GM10847 (cell line): ENCODE results near the gene RCBTB1.

Experiments used
- POLR2A ChIP-seq: IDR thresholded peaks from 2 replicates; pipeline ENCODE4 v1.6.1; 2011; ENCODE audit not compliant: insufficient read length; ENCODE audit errors: extremely low read depth

The RCBTB1 gene

DNA sequence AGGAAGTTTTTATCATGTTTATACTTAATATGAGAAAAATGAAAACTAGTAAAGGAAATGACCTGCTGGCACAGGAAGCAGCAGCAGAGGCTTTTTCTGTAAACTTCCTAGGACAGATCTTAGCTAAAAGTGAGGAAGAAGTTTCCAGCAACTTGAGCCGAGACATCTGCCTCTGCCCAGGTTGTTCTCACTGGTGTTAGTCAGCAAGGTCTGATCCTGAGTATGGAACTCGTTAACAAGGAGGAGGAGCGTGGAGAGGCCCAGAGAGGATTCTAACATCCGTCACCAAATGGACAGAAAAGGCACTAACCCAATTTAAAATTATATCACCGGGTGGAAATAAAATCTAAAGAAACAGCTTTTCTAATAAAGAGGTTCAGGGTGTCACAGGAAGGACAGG lies 46.0 kb downstream of the RCBTB1 start:
- no peak for TF ChIP-seq POLR2A

DNA sequence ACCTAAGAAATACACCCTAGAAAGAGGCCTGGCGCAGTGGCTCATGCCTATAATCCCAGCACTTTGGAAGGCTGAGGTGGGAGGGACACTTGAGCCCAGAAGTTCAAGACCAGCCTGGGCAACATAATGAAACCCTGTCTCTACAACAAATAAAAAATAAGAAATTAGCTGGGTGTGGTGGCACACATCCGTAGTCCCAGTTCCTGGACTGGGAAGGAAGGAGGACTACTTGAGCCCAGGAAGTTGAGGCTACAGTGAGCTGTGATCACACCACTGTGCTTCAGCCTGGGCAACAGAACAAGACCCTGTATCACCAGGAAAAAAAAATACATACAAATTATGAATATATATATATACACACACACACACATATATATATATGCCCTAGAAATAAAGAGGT lies 47.0 kb downstream of the RCBTB1 start:
- TF ChIP-seq POLR2A: no peak

DNA sequence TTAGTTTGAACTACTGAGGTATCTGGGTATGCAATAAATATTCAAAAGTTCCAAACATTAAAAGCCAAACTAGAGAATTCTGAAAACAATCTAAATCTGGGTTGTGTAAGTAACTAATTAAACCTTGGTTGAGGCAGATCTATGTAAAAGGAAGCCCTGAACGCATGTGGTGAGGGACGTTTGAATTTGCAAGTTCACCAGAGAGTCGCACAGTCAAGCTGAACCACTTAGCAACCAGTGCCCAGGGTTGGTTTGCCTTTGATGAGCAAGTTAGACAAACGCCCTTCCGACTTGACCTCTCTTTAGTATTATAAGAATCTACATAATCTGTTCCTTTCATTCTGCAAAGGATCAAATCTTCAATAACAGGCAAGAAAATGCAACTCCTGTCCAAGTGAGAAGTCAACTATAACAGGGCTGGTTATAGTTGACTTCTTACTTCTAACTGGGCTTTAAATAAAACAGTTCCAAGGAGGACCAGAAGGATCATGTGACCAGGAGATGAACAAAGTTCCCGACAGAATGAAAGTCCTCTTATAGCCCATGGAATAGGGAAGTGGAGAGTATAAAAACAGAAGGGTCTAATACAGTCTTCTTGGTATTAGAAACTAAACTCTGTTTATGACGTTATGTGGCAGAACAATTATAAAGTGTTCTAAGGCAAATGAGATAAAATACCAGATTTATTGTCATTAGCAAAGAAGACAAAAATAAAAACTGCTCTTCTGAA lies 49.0 kb downstream of the RCBTB1 start:
- no peak for TF ChIP-seq POLR2A

DNA sequence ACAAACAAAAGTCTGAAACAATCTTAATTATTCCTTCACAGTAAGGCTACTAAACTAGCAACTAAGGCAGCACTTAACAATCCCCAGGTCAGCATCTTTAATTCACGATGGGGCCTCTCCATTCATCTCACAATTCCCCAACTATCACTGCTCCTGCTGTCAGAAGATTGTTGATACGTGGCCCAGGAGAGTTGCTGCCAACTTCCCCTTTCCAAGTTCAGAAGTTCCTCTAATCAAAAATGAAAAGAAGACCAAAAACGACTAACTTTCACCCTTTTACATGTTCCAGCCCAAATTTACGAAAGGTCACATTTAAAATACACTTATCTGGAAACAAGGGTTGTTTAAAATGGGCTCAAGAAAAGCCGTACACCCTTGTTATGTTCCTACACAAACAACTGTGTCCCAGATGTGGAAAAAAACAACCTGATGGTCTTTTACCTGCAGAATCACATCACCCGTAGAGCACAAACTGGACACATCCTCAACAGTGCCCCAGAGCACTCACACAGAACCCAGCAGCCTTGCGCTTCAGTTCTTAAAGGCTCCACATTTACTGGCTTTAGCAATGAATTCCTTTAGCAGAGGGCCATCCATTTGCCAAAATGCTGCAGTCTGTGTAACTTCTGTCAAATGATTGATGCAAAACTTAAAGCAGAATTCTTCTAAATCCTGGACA lies 51.6 kb downstream of the RCBTB1 start:
- no peak for TF ChIP-seq POLR2A

DNA sequence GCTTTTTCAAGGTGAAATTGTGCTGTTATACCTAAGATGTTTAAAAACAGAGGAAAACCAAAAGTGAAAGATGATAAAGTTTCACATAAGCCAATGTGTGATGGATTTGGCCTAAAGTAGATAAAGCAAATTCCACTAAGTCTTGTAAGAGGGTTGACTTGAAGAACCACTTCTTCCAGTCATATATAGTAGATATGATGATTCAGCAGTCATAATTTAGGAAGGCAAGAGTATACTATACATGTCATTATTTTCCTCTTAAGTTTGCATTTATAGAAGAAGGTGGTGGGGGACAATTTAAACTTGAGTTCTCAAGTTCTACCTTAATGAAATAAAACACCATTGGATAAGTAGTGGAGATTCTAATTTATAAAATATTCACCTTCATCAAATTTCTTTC lies 52.3 kb downstream of the RCBTB1 start:
- TF ChIP-seq POLR2A: no peak

DNA sequence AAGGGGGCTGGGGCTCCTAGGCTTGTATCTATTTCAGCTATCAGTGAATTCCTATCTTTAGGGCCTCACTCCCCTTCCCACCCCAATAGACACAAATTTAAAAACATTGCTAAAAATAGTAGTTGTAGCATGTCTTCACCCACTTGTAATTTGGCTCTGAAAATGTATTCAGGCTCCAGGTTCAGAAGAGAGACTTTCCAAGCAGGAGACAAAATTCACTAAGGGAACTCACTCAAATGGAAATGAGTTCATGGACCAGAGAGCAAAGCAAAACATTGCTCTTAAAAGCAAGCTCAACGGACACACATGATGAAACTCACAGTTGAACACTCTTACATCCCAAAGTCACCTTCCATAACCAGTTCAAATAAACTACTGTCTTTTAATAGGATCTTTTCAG lies 52.8 kb downstream of the RCBTB1 start:
- no peak for TF ChIP-seq POLR2A

DNA sequence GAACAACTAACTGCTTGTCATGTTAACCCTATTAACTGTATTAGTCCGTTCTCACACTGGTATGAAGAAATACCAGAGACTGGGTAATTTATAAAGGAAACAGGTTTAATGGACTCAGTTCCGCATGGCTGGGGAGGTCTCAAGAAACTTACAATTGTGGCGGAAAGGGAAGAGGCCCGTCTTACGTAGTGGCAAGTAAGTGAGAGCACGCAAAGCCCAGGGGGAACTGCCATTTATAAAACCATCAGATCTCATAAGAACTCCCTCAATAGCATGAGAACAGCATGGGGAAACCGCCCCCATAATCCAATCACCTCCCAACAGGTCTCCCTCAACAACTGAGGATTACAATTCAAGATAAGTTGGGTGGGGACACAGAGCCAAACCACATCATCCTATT lies 54.9 kb downstream of the RCBTB1 start:
- no peak for TF ChIP-seq POLR2A

DNA sequence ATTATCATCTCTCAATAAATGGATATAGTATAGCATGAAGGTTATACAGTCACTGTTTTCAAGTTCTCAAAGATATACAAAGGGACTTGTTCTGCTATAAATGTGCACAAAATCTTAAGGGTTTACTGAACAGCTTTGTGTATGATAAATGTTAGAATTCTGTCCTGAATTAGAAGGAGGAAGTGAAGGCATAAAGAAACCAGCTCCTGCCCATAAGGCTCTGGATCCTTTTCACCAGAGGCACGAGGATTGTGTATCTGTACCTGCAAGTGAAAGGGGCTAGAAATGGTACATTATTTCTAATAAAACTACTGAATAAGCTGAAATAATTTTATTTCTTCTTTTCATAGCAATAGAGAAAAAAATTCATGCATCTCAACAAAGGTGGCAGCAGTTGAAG lies 57.2 kb downstream of the RCBTB1 start:
- no peak for TF ChIP-seq POLR2A

DNA sequence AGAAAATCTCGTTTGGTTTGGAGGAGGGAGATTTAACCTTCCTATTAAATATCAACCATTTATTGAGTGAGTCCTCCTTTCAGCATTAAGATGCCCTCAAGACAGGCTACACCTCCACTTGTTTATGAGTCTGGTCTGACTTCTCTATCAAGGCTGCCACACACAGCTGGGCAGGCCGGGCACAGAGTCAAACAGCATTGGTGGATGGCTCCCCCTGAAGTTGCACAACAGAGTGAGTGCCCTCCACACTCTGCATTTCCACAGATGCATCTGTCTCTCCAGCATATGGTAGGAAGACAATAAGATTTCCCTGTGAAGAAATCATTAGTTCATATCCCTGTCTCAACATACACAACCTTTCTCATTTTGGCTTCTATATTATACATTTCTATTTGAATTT lies 58.2 kb downstream of the RCBTB1 start:
- TF ChIP-seq POLR2A: no peak

DNA sequence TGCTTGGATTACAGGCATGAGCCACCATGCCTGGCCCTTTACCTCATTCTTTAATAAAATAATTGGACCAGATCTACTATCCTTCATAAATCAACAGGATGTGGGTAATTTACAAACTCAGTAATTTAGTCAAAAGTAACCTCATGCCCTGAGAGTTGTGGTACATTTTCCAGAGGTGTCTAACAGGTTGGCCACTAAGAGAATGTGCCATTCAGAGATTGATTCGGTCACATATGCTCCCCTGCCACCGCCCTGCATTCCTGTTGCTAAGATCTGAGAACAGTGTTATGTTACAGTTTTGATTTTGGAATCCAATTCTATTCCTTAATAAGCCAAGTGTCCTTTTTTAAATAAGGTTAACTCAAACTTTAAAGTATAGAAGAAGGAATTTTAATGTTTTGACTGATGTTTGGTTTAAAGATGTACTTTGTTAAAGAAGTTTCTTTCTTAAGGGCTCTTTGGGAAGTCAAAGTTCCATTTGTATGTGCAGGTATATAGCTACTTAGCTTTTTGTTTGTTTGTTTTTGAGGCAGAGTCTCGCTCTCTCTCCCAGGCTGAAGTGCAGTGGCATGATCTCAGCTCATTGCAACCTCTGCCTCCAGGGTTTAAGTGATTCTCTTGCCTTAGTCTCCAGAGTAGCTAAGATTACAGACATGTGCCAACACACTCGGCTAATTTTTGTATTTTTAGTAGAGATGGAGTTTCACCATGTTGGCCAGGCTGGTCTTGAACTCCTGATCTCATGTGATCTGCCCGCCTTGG lies 60.4 kb downstream of the RCBTB1 start:
- no peak for TF ChIP-seq POLR2A

DNA sequence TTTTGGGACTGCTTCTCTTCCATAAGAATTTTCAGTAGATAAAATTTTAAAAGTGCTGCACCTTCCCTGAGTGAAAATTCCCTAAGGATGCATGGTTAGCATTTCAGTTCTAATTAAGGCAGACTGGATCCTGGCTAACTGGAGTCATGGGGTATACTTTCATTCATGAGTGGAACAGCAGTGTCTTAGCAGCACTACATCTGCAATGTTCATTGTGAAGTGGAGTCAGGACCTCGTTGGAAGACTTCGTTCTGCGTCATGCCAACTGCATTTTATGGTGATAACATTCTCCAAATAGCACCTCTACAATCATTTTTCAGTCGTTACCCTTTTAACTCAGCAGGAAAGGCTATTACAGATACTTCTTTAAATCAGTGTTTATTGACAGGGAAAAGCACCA lies 64.1 kb downstream of the RCBTB1 start:
- no peak for TF ChIP-seq POLR2A

DNA sequence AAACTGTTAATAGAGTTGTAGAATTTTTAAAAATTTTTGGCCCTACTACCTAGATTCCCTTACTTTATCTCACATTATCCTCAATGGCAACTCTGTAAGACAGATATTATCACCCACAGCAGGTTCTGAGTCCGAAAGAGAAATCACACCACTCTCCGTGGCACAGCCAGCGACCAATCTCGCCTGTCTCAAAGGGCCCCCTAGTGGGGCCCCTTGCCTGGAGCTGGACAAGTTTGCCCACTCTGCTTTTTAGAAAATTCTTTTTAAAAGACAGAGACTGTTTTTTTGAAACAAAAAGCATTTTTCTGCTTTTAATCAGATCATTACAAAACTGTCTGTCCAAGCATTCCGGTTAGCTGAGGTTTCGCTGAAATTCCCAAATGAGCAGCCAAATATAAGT lies 67.9 kb downstream of the RCBTB1 start:
- TF ChIP-seq POLR2A: no peak

DNA sequence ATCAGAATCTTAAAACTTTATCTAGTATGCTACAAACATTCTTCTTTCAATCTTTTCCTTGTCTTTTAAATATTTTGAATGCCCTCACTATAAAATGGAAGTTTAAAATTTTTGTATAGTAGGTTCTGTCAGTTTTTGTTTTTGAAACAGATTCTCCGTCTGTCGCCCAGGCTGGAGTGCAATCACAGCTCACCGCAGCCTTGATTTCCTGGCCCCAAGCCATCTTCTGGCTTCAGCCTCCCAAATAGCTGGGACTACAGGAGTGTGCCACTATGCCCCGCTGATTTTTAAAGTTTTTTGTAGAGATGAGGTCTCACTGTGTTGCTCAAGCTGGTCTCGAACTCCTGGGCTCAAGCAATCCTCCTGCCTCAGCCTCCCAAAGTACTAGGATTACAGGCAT lies 68.9 kb downstream of the RCBTB1 start:
- TF ChIP-seq POLR2A: no peak

DNA sequence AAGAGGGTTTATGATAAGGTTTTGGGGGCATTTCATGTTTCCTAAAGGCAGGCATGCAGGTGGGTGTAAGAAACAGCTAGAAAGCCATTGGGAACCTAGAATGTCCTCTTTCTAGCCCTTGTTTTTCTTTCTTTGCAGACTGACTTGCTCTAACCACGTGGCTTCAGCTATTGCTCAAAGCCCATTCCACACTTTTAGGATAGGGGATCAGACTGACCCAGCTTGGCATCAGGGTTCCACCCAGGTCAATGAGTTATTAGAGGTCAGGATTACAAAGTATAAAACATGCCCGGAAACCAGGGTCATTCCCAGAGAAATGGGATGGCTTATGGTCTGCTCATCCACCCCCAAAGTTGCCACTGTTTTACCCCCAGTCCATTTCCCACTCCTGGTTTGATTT lies 72.8 kb downstream of the RCBTB1 start:
- TF ChIP-seq POLR2A: no peak

DNA sequence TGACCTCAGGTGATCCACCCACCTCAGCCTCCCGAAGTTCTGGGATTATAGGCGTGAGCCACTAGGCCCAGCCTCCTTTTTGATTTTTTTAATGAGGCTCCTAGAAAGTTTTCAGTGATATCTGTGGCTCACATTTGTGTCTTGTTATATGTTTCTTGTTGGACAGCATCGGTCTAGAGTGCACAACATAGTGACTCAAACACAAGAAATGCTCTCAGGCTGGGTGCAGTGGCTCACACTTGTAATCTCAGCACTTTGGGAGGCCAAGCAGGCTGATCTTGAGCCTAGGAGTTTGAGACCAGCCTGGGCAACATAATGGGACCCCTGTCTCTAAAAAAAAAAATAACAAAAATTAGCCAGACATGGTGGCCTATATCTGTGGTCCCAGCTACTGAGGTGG lies 81.4 kb downstream of the RCBTB1 start:
- no peak for TF ChIP-seq POLR2A

DNA sequence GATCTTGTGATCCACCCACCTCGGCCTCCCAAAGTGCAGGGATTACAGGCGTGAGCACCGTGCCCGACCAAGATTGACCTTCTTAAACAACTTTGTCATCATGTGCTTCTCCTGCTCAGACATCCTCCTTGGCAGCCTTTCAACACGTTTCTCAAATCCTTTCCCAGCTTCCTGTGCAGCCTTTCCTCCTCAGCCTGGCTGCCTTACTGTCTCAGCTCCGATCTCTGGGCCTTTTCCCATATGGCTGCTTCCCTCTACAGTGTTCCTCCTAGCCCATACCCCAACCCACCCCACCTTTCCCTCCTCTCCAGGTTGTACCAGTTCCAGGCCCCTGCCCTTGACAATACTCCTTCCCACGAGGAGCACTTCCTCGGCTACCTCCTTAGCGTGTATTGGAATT lies 82.4 kb downstream of the RCBTB1 start:
- no peak for TF ChIP-seq POLR2A
